RWPE2 (cell line): ENCODE measurements around the gene RUFY1.

ENCODE experiments used
- ATAC-seq: fragments of 200-7000 bp; cut with Tn5 transposase; 3 replicates; pipeline ENCODE4 v1.9.1; 2021; ENCODE audit warnings: low read depth
- DNase-seq: peaks from one replicate; pipeline ENCODE4 v3.0.0-alpha.2; 2020; ENCODE audit warnings: low spot score
- H3K27ac ChIP-seq: fragments of 450-650 bp; 2 replicates; pipeline ENCODE4 v1.5.1; 2017; ENCODE audit warnings: mild to moderate bottlenecking; ENCODE audit not compliant: poor library complexity, severe bottlenecking
- H3K27me3 ChIP-seq: fragments of 250-450 bp; sonication (Bioruptor Pico); 2 replicates; pipeline ENCODE4 v1.5.1; 2021; ENCODE audit warnings: mild to moderate bottlenecking, moderate library complexity; ENCODE audit not compliant: insufficient read depth, poor library complexity, severe bottlenecking
- H3K36me3 ChIP-seq: fragments of 250-450 bp; sonication (Bioruptor Pico); 2 replicates; pipeline ENCODE4 v1.5.1; 2020; ENCODE audit warnings: low read depth, mild to moderate bottlenecking, moderate library complexity
- H3K4me1 ChIP-seq: fragments of 250-450 bp; sonication (Bioruptor Pico); 2 replicates; pipeline ENCODE4 v1.5.1; 2021; ENCODE audit warnings: mild to moderate bottlenecking, moderate library complexity; ENCODE audit not compliant: insufficient read depth, poor library complexity, severe bottlenecking
- H3K4me3 ChIP-seq: fragments of 250-450 bp; sonication (Bioruptor Pico); 2 replicates; pipeline ENCODE4 v1.5.1; 2021; ENCODE audit warnings: mild to moderate bottlenecking, moderate library complexity; ENCODE audit not compliant: severe bottlenecking
- H3K9me3 ChIP-seq: fragments of 250-450 bp; sonication (Bioruptor Pico); 2 replicates; pipeline ENCODE4 v1.5.1; 2021; ENCODE audit warnings: mild to moderate bottlenecking, moderate library complexity; ENCODE audit not compliant: severe bottlenecking
- CTCF ChIP-seq: fragments of 450-650 bp; IDR thresholded peaks from one replicate; pipeline ENCODE4 v1.5.1; 2017; ENCODE audit warnings: mild to moderate bottlenecking, moderate library complexity; ENCODE audit not compliant: poor library complexity, severe bottlenecking

Gene RUFY1

GRCh38 chr5:179599100-179599499, 48.7 kb downstream of the RUFY1 start:
- no peak; the same call in 2 of the 3 replicates for ATAC-seq
- no peaks in the 10 kb centered on the region for H3K9me3 ChIP-seq
- DNase-seq = no peak
- H3K27me3 ChIP-seq = no peaks in the 10 kb centered on the region
- no peak overlapping the region for H3K4me3 ChIP-seq
- no peaks in the 10 kb centered on the region for H3K4me1 ChIP-seq
- peaks cover 78% of the 10 kb centered on the region for H3K36me3 ChIP-seq
- no peak overlapping the region for H3K27ac ChIP-seq
- no peak for TF ChIP-seq CTCF

- Histone ChIP-seq H3K9me3 (no peaks in the 10 kb centered on the region), H3K36me3 (peaks cover 80% of the 10 kb centered on the region), H3K27ac (no peak overlapping the region), H3K4me1 (no peaks in the 10 kb centered on the region), H3K4me3 (no peak overlapping the region), H3K27me3 (no peaks in the 10 kb centered on the region)
- no peak for TF ChIP-seq CTCF
- DNase-seq = no peak
- ATAC-seq = no peak
Measured at GRCh38 chr5:179599566-179599965, 49.2 kb downstream of the RUFY1 start.

- H3K27me3 ChIP-seq = no peaks in the 10 kb centered on the region
- H3K9me3 ChIP-seq = no peaks in the 10 kb centered on the region
- no peaks in the 10 kb centered on the region for H3K4me1 ChIP-seq
- no peak for DNase-seq
- H3K27ac ChIP-seq = no peak overlapping the region
- peaks cover 76% of the 10 kb centered on the region for H3K36me3 ChIP-seq
- no peak for TF ChIP-seq CTCF
- ATAC-seq = no peak
- H3K4me3 ChIP-seq = no peak overlapping the region
Measured at GRCh38 chr5:179599973-179600372, 49.6 kb downstream of the RUFY1 start.

- Histone ChIP-seq H3K36me3 (peaks cover 72% of the 10 kb centered on the region), H3K4me3 (no peak overlapping the region), H3K4me1 (no peaks in the 10 kb centered on the region), H3K27me3 (no peaks in the 10 kb centered on the region), H3K9me3 (no peaks in the 10 kb centered on the region), H3K27ac (no peak overlapping the region)
- DNase-seq (no peak), ATAC-seq (no peak)
- no peak for TF ChIP-seq CTCF
Measured at GRCh38 chr5:179601871-179602625, 51.7 kb downstream of the RUFY1 start.

- no peak for DNase-seq
- H3K27ac ChIP-seq = no peak overlapping the region
- H3K27me3 ChIP-seq = no peaks in the 10 kb centered on the region
- no peaks in the 10 kb centered on the region for H3K4me1 ChIP-seq
- ATAC-seq = no peak
- H3K36me3 ChIP-seq = peaks cover 68% of the 10 kb centered on the region
- H3K4me3 ChIP-seq = no peak overlapping the region
- TF ChIP-seq CTCF = no peak
- no peaks in the 10 kb centered on the region for H3K9me3 ChIP-seq
Measured at GRCh38 chr5:179603308-179603707, 53.0 kb downstream of the RUFY1 start.
